GM21723 (cell line): ENCODE data around the gene SMIM11.

Experiments used
- ATAC-seq: cut with Tn5 transposase; IDR thresholded peaks from one replicate; pipeline ENCODE4 v1.9.1; 2021; ENCODE audit warnings: mild to moderate bottlenecking, moderate library complexity; ENCODE audit not compliant: unreplicated experiment

Gene SMIM11, protein sequence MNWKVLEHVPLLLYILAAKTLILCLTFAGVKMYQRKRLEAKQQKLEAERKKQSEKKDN

DNA sequence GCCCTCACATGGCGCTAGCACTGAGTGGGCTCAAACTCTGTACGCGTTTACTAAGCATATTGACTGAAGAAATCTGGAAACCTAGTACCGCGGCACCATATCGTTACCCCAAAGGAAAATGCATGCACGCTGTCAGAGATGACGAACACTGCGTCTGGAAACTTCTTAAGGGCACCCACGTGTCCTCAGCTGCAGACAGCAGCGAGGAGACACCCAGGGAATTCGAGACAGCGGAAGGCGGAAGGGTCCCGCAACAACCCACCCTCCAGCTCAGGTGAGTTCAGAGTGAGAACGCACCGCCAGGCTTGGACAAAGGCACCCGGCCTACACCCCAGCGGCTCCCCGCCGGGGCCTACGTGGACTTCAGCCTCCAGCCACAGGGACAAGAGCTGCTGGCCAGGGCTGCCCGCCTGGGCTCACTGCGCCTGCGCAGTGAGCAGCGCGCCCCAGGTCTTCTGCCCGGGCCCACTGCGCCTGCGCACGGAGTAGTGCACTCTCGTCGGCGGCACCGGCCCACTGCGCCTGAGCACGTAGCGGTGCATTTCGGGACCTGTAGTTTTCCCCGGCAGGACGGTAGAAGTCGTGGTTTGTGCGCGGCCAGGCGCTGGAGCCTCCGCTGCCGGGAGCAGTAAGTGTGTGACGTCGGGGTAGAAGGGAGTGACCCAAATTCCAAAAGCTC, at the start of gene SMIM11:
Gene SMIM11, plus strand, starts transcription at position 568 of the 679 bp plus-strand sequence. CDS start 3,998 bp downstream, outside the sequence.
- peak; percentile 91 for ATAC-seq

DNA sequence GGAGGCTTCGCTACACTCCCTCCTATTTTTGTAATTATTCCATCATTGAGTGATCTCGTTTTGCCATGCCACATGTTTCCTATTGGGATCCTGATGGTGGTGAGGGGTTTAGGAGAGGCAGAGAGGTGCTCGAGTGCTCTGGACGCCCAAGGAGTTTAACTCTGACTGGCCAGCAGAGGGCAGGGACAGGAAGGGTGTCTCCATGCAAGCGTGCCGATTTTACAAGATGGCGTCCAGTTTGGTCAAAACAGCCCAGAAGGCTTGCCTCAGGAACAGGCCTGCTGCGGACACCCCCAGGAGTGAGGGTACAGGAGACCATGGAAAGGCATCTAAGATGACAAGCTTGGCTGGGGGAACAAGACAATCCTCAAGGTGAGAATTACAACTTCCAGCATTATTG, 45.3 kb upstream of the SMIM11 start:
- ATAC-seq = no peak

DNA sequence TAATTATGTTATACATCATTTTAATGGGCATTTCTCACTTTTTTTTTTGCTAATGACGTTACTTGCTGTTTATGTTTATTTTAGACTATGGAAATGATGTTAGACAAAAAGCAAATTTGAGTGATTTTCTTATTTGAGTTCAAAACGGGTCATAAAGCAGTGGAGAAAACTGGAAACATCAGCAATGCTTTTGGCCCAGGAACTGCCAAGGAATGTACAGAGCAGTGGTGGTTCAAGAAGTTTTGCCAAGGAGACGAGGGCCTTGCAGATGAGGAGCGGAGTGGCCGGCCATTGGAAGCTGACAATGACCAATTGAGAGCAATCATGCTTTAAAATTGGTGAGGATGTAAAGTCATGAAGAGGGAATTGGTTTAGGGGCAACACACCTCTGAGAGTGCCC, 43.6 kb upstream of the SMIM11 start:
- ATAC-seq = no peak

DNA sequence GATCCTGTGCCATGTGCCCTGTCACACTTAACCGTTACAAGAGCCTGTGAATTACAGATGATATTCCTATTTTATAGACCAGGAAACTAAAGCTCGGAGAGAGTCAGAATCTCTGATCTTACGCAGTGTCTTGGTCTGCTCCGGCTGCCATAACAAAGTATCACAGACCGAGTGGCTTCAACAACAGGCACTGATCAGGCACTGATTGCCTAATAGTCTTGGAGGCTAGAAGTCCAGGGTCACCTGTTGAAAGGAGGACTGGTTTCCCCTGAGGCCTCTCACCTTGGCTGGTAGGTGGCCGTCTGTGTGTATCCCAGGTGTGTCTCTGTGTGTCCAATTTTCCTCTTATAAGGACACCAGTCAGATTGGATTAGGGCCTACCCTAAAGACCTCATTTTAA, 43.0 kb upstream of the SMIM11 start:
- ATAC-seq = no peak

DNA sequence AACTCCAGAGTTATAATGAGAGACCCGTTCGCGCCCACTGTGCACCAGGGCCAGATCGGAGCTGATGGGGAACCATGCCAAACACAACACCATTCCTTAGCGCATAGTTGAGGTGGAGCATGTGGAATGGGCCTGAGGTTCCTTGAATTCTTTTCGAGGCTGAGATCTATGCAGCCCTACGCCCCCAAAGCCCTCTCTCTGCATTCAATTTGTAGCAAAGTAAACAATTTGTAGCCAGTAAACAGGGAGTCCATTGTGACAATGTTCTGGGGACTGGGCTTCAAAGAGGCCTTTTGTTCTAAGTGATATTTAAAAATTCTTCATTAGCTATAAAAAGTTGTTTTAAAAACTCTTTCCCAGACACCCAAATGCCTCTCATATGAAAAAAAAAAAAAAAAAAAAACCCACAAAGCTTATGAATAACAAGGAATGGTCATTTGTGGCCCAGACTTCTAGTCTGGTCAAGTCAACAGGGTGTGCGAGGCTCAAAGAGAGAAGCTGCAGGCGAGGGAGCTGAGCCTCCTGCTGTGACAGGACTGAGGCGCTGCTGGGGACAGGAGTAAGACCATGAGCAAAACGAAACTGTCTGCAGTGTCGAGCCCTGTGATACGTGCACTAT, 42.1 kb upstream of the SMIM11 start:
- ATAC-seq = no peak

DNA sequence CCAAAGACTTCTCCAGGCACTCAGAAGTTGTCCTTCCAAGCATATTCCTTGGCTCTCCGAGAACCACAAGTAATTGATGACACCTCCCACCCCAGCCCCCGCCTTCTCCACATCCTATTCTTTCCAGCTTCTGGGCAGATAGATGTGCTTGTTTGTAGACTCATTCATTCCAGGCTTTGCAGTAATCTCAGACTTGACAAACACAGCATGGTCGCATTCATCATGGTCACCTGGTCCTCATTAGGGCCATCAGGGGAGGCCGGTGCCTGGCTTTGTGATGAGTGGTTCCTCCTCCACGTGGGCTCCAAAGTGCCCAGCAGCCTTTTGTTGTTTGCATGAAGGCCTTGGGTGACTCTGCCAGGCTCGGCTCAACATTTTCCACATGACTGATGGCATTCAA, 40.0 kb upstream of the SMIM11 start:
- ATAC-seq = no peak

DNA sequence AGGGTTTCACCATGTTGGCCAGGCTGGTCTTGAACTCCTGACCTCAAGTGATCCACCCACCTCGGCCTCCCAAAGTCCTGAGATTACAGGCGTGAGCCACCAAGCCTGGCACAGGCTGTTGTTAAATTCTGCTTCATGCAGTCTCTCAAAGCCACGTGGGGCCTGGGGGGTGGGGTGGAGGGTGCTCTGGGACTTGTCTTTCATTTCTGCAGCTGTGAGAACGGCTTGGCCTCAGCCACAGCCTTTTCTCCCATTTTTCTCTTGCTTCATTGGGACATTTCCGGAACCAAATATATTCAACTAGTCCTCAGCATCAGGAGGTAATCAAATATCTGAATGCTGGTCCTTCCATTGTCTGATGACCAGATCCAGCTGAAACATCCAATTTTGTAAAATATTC, 39.1 kb upstream of the SMIM11 start:
- ATAC-seq = no peak

DNA sequence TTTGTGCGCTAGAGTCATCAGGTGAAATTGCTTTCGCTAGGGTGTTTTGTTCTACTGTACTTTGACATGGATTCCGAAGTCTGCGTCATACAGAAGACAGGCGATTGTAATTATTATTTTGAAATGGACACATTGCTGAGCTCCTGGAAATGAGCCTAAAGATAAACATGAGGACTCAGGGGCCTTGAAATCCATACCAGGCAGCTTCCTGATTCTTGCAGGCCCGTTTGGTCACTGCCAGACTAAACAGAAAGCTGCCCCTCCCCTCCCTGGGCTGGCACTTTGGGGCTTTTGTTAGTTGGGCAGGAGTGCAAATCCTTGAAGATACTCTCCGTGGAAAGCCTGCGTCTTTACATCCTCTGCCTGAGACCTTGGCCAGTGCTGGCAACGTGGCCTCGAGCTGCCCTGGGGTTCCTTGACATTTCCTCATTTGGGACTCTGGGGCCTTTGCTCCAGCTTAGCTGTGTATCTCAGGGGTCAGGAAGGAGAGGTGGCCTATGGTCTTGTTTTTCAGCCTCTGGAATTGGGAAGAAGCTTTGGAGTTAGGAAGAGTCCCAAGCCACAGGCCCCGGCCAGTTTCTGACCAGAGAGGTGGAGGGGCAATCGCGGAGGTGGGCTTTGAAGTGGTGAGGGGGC, 38.4 kb upstream of the SMIM11 start:
- no peak for ATAC-seq

DNA sequence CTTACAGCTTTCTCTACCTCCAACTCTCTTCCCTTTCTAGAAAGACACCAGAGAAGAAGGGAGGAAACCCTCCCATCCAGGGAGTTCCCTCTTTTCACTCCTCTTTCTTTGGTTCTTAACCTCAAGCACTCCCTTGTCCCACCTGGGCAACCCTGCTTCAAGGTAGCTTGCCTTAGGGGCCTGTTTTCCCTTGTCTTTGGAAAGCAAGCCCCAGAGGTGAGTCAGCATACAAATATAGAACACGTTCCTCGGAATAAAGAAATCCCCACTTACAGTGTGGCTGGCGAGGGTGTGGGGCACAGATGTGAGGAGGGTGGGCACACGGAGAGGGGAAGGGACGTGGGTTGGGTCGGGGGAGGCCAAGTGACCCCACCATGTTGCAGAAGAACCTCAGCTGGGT, 37.6 kb upstream of the SMIM11 start:
- ATAC-seq = no peak

DNA sequence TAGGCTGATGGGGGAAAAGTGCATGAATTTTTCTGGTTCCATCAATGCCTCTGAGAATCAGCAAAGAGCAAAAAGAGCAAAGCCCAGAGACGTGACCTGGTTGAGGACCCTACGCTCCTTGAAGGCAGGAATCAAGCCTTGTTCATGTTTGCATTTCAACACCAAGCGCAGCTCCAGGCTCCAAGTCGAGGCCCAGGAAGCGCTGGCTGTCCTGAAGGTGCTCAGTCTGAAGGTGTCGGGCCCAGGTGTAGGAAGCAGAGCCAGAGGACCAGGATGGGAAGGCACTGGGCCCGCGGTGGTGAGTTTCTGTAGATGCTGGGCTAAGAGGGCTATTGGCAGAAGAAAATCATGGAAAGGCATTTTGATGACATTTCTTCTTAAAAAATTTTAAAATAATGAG, 37.1 kb upstream of the SMIM11 start:
- no peak for ATAC-seq

DNA sequence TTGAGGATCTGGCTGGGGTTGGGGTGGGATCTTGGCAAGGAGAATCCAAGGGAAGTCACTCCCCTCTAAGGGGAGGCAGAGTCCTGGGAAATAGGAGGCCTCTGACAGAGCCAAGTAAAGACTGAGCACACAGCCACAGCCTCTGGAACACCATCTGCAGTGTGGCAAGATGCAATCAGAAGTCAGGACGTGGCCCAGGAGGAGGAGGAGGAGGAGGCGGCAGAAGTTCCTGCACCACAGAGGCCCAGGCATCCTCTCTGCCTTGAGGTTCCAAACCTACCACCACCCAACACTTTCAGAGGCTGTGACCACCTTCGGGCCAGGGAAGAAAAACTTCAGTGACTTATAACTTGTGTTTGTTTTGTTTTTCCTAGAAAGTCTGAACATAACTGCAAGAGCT, 35.2 kb upstream of the SMIM11 start:
- no peak for ATAC-seq

DNA sequence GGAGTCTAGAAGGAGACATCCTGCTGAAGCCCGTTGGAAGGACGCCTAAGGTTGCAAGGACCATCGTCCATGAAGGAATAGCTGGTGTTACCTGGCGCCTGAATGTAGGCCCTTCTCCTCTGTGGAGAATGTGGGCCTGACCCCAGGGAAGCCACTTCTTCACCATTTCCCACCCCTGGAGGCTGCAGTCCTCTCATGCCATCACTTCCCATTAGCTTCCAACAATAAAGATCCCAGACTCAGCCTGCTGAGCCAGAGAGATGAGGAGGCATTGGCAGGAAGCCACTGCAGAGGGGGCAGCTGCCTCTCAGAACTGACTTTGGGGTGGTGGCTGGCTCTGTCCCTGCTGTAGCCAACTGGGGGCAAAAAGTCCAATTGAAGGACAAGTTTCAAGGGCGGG, 32.8 kb upstream of the SMIM11 start:
- no peak for ATAC-seq

DNA sequence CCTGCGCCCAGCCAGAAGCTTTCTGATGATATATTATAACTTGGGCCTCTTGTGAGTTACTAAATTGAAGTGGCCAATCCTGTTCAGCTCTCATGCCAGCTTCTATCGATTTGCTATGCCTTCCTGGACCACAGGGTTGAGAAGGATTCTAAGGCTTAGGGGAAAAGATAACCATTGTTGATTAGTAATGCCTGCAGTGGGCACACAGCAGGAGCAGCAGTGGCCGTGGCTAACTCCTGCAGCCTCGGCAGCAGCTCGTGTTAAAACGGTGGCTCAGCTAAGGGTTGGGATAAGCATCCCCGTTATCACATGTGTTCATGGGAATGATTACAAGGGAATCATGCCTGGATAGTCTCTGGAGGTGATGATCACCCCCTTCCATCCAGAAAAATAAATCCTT, 32.0 kb upstream of the SMIM11 start:
- ATAC-seq = no peak

DNA sequence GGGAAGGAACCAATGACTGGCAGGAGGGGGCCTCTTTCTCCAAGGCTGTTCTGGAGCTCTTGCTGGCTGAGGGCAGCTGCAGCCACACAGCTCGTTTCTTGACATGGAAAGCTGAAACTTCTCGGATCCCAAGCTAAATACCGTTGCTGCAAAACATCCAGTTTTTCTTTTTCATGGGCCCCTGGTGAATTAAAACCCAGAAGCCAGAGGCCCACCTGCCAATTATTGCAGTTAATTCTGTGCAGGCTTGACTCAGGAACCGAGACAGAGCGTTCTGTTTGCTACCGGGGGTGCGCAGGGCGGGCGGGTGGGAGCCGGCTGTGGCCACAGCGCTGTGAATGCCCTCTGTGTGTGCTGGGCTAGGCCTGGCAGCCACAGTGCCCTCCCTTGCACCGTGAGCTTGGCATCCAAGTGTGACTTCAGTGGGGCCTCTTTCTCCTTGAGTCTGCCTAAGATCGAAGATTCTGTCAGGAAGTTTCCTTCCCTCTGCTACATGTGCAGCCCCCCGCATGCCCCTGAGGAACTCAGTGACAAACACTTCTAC, 31.4 kb upstream of the SMIM11 start:
- no peak for ATAC-seq

DNA sequence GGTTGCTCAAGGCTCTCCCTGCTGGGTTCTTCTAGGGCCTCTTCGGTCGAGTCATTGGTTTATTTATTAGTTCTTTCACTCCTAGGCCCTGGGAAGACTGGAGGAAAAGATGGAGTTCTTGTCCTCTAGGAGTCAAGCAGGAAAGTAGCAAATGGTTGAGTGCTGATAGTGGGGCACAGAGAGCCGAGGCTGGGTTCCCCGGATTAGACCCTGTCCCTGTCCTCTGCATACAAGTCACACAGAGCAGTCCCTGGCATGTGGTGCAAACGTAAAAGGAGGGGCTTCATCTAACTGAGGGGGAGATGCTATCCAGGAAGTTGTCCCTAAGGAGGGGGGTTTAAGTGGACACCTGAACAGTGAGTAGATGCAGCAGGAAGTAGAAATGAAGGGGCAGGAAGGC, 30.7 kb upstream of the SMIM11 start:
- no peak for ATAC-seq

DNA sequence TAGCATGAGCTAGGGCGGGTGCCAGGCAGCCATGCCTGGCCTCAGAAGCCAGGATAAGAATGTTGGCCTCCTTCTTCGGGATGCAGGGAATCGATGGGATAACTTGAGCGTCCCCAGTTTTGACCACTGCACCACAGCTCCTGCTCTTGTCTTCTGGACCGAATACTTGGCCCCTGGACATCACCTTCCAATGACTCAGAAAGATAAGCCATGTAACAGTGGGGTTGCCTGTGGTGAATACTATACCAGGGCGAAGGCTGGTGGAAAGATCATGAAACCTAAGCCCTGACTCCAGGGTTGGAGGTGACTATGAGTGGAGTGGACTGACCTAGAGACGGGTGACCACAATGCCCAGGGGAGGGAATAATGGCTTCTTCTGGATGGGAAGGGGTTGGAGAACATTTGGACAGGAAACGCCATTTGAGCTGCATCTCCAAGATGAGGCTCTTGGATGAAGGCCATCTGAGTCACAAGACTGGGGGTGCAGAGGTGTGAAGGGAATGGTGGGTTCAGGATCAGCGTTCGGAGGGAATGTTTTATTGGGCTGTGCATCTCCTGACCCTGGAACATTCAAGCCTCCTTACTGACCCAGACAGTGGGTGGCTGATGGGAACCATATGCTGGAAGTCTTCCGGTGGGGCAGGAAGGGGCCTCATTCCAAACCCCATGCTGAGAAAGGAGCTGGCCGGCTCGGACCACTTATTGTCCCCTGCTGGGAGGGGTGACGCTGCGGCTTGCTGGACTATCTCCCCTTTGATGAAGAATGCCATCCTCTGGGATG, 30.0 kb upstream of the SMIM11 start:
- ATAC-seq = no peak

DNA sequence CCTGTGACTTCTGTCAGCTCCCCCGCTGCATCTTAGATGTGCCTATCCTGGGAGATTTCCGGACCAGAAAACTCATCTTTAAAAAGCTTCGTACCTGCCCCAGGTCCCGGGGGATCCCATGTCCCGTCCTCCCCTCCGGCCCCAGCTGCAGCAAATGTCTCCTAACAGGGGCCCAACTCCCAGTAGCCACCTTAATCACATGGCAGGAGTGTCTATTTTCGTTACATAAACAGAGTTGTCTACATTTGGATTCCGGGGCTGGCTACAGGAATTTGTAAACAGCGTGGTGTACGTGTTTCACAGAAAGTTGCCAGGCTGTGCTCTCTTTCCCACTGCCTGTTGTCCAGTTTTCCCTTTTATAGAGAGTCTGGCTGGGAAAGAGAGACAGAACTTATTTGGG, 29.4 kb upstream of the SMIM11 start:
- no peak for ATAC-seq

DNA sequence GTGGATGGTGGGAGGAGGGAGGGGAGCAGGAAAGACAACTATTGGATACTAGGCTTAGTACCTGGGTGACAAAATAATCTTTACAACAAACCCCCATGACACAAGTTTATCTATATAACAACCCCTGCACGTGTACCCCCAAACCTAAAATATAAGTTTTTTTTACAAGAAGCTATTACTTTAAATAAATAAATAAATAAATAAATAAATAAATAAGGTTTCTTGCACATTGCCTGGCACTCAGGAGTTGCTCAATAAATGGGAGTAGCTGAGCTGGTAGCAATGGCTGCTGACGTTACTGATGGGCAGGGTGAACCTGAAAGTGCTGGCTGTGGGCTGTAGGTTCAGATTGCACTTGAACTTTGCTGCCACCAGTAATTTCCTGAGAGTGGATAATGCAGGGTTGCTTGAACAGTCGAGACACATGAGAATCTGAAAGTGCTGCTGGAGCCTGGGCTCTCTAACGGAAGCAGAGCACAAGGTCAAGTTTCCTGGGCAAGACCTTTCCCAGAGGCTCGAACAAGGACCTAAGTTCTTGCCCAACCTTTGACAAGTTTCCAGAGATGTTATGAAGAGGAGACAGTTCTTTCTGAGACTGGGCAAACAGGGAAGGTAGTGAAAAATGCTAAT, 26.3 kb upstream of the SMIM11 start:
- no peak for ATAC-seq

DNA sequence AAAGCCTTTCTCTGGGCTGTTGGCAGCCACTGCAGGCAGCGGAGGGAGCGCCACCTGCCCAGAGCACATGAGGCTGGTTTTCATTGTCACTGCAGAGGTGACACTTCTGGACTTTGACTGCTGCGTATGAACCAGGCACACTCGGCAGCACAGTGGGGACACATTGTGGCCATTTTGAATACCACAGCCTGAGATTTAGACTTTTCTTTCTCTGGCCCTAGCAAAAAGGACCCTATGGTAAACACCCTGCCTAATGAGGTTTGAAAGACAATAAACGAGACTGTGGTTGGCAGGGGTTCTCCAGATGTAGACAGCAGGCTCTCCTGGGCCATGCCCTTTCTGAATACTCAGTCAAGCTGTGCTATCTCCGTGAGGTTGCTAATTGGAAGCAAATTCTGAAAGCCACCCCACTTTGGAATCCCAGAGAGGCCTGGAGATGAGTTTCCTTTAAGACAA, 23.5 kb upstream of the SMIM11 start:
- ATAC-seq = peak; percentile 65

DNA sequence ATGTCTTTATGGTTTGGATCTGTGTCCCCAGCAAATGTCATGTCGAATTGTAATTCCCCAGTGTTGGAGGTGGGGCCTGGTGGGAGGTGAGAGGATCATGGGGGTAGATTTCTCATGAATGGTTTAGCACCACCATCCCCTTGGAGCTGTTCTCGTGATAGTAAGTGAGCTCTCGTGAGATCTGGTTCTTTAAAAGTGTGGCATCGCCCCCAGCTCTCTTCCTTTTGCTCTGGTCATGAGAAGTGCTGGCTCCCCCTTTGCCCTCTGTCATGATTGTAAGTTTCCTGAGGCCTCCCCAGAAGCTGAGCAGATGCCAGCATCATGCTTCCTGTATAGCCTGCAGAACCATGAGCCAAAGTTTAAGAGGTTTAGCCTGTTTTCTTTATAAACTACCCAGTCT, 22.8 kb upstream of the SMIM11 start:
- no peak for ATAC-seq

DNA sequence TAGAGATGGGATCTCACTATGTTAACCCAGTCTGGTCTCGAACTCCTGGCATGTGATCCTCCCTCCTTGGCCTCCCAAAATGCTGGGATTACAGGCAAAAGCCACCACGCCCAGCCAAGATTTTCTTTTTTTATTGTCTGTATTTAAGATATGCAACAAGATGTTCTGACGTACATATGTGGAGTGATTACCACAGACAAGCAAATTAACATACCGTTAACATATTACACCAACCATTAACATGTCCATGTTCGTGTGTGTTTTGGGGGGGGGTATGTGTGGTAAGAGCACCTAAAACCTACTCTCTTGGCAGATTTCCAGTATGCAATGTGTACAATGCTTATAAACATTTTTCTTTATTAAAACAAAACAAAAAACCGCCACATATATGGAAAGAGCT, 22.1 kb upstream of the SMIM11 start:
- no peak for ATAC-seq
